PC-3 (cell line): ENCODE measurements around the gene TMEM161A. TPM values are rescaled to one million over a fixed set of nuclear protein-coding genes. Genes with fewer than 3 reads are reported as not detected.

Experiments
- ATAC-seq: fragments of 200-7000 bp; cut with Tn5 transposase; 2 replicates; pipeline ENCODE4 v1.9.1; 2020; ENCODE audit warnings: mild to moderate bottlenecking, moderate library complexity
- BruUV-seq: library from RNA; stranded (reverse); fragments of 400-500 nt; replicated peaks from 2 replicates; lab custom pipeline; 2021; lab: Mats Ljungman, UMichigan
- CTCF ChIA-PET: fragments of 300-600 bp; sonication (Branson Sonifier 250); formaldehyde crosslinking; loops from one replicate; lab custom pipeline; 2022; ENCODE audit warnings: antibody characterized with exemption; lab: Charles Lee
- POLR2A ChIA-PET: fragments of 300-600 bp; sonication (Branson Sonifier 250); formaldehyde crosslinking; loops from one replicate; lab custom pipeline; 2022; ENCODE audit warnings: antibody characterized with exemption; ENCODE audit not compliant: unreplicated experiment; lab: Charles Lee
- DNase-seq: peaks from one replicate; pipeline ENCODE4 v3.0.0-alpha.2; 2015
- H2AFZ ChIP-seq: fragments of 300-600 bp; sonication (generic); 2 replicates; pipeline ENCODE4 v1.6.0; 2016; ENCODE audit warnings: antibody characterized with exemption, low read length
- H3F3A ChIP-seq: fragments of 300-600 bp; sonication (generic); one replicate; pipeline ENCODE4 v1.6.0; 2017; ENCODE audit warnings: antibody characterized with exemption, low read length, control low read depth, mild to moderate bottlenecking; ENCODE audit not compliant: unreplicated experiment
- H3K27ac ChIP-seq: fragments of 300-600 bp; sonication (generic); 2 replicates; pipeline ENCODE4 v1.5.1; 2016; ENCODE audit warnings: mild to moderate bottlenecking, low read length
- H3K27me3 ChIP-seq: fragments of 300-600 bp; sonication (generic); 2 replicates; pipeline ENCODE4 v1.6.1; 2016; ENCODE audit warnings: low read length, mixed read lengths
- H3K36me3 ChIP-seq: fragments of 300-600 bp; sonication (generic); 2 replicates; pipeline ENCODE4 v1.6.1; 2016; ENCODE audit warnings: low read depth, mixed run types, low read length, mixed read lengths
- H3K4me1 ChIP-seq: fragments of 300-600 bp; sonication (generic); 2 replicates; pipeline ENCODE4 v1.5.1; 2016; ENCODE audit warnings: low read length; ENCODE audit not compliant: insufficient read depth
- H3K4me2 ChIP-seq: fragments of 300-600 bp; sonication (generic); 2 replicates; pipeline ENCODE4 v1.6.0; 2016; ENCODE audit warnings: low read length
- H3K4me3 ChIP-seq: fragments of 300-600 bp; sonication (generic); 2 replicates; pipeline ENCODE4 v1.5.1; 2016; ENCODE audit warnings: mild to moderate bottlenecking, low read length, mixed read lengths
- H3K79me2 ChIP-seq: fragments of 300-600 bp; sonication (generic); 2 replicates; pipeline ENCODE4 v1.6.1; 2017; ENCODE audit warnings: low read length, mixed read lengths
- H3K9ac ChIP-seq: fragments of 300-600 bp; sonication (generic); 2 replicates; pipeline ENCODE4 v1.6.0; 2016; ENCODE audit warnings: mild to moderate bottlenecking, low read length
- H3K9me2 ChIP-seq: fragments of 300-600 bp; sonication (generic); replicated peaks from 2 replicates; pipeline ENCODE4 v1.6.1; 2016; ENCODE audit warnings: mixed run types, low read length, mixed read lengths
- H3K9me3 ChIP-seq: fragments of 300-600 bp; sonication (generic); 2 replicates; pipeline ENCODE4 v1.6.1; 2016; ENCODE audit warnings: low read length, mixed read lengths
- H4K20me1 ChIP-seq: fragments of 300-600 bp; sonication (generic); 2 replicates; pipeline ENCODE4 v1.6.1; 2016; ENCODE audit warnings: low read length, mixed read lengths
- EZH2 ChIP-seq: fragments of 300-600 bp; sonication (generic); IDR thresholded peaks from one replicate; pipeline ENCODE4 v1.6.1; 2017; ENCODE audit warnings: antibody characterized with exemption, mild to moderate bottlenecking, low read length; ENCODE audit not compliant: unreplicated experiment
- EZH2phosphoT487 ChIP-seq: fragments of 300-600 bp; sonication (generic); IDR thresholded peaks from 2 replicates; pipeline ENCODE4 v1.6.1; 2018; ENCODE audit warnings: mild to moderate bottlenecking, antibody characterized with exemption, low read length, borderline replicate concordance
- intact Hi-C: fragments of 100-400 bp; cut with micrococcal nuclease; formaldehyde crosslinking; loops from 2 replicates; pipeline ENCODE4 v1.9.0; 2023
- total RNA-seq: library from RNA; depleted of rRNA; stranded (reverse); fragments of >200 nt; gene quantifications from 2 replicates; pipeline ENCODE4 v1.2.3, GENCODE V29; 2014
- TF ChIP-seq, protein P1 (sequence below): fragments of 300-600 bp; sonication (generic); conservative IDR thresholded peaks from 2 replicates; pipeline ENCODE4 v1.5.1; 2017; ENCODE audit warnings: antibody characterized with exemption, low read depth, mild to moderate bottlenecking, low read length

The TMEM161A gene
- total RNA-seq, 1 experiment from 2014 or later, result 49.9 TPM

- no peaks in the 10 kb centered on the region for H3K79me2 ChIP-seq
- no peaks in the 10 kb centered on the region for H3K4me1 ChIP-seq
- no peak overlapping the region for H3K4me2 ChIP-seq
- no peaks in the 10 kb centered on the region for H3K27me3 ChIP-seq
- no peak overlapping the region for H3K4me3 ChIP-seq
- intact Hi-C loops, result no loop called here
- ATAC-seq (no peak), DNase-seq (no peak)
- H3K9ac ChIP-seq, result no peak overlapping the region
- H3K36me3 ChIP-seq, result no peaks in the 10 kb centered on the region
- no peaks in the 10 kb centered on the region for H3K9me3 ChIP-seq
- TF ChIP-seq, protein P1, sequence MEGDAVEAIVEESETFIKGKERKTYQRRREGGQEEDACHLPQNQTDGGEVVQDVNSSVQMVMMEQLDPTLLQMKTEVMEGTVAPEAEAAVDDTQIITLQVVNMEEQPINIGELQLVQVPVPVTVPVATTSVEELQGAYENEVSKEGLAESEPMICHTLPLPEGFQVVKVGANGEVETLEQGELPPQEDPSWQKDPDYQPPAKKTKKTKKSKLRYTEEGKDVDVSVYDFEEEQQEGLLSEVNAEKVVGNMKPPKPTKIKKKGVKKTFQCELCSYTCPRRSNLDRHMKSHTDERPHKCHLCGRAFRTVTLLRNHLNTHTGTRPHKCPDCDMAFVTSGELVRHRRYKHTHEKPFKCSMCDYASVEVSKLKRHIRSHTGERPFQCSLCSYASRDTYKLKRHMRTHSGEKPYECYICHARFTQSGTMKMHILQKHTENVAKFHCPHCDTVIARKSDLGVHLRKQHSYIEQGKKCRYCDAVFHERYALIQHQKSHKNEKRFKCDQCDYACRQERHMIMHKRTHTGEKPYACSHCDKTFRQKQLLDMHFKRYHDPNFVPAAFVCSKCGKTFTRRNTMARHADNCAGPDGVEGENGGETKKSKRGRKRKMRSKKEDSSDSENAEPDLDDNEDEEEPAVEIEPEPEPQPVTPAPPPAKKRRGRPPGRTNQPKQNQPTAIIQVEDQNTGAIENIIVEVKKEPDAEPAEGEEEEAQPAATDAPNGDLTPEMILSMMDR, result no peak
- TF ChIP-seq EZH2phosphoT487 (no peak), EZH2 (no peak)
- no peaks in the 10 kb centered on the region for H3K9me2 ChIP-seq
- no TSS peak for BruUV-seq
- no peak overlapping the region for H2AFZ ChIP-seq
- POLR2A ChIA-PET, result no interaction called here
- H3K27ac ChIP-seq, result no peak overlapping the region
- CTCF ChIA-PET, result no interaction called here
- H4K20me1 ChIP-seq, result no peaks in the 10 kb centered on the region
- no peaks in the 10 kb centered on the region for H3F3A ChIP-seq
Observed at GRCh38 chr19:19155495-19156219, 17.4 kb upstream of the TMEM161A start.

DNA sequence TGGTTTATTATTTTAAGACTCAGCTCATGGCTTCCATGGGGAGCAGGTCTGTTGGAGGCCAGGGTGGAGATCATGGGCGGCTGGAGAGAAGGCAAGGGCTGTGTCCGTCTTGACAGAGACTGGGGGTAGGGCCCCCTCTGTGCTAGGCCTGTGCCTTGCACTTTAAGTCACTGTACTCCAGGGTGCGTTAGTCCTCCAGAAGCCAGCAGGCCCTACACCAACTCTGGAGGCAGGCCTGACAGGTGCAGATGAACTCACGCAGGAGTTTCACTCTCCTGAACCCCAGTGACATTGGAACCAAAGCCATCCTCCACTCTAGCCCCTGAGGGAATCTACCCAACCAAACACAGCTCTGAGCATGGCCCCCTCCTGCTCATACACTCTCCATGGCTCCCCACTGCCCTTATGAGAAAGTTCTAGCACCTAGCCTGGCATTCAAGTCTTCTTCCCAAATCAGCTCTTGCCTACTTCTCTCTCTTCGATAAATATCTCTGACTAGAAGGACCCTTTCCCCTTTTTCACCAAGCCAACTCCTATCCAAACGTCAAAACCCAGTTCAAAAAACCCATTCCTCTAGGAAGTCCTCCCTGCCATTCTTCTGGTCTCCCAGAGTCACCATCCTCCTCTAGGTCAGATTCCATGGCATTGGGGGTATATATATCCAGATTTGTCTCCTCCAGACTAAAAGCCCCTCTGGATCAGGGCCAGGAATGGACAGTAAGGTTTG lies 16.7 kb upstream of the TMEM161A start:
- Histone ChIP-seq H3K9ac (no peak overlapping the region), H4K20me1 (no peaks in the 10 kb centered on the region), H3K79me2 (no peaks in the 10 kb centered on the region), H3K36me3 (no peaks in the 10 kb centered on the region), H3K9me2 (no peaks in the 10 kb centered on the region), H3K4me3 (no peak overlapping the region), H3K27ac (no peak overlapping the region), H3F3A (no peaks in the 10 kb centered on the region), H3K4me1 (no peaks in the 10 kb centered on the region), H3K4me2 (no peak overlapping the region), H3K27me3 (no peaks in the 10 kb centered on the region), H2AFZ (no peak overlapping the region), H3K9me3 (no peaks in the 10 kb centered on the region)
- ChIA-PET CTCF (no interaction called here), POLR2A (no interaction called here)
- no TSS peak for BruUV-seq
- TF ChIP-seq EZH2 (no peak), EZH2phosphoT487 (no peak)
- TF ChIP-seq, protein P1, result no peak
- no peak for DNase-seq
- intact Hi-C loops, result no loop called here
- no peak for ATAC-seq
